PC-9 (cell line): ENCODE results near the gene EXT2. TPM values are rescaled to one million over a fixed set of nuclear protein-coding genes. Genes with fewer than 3 reads are reported as not detected.

ENCODE experiments used
- BruUV-seq: library from RNA; stranded (reverse); fragments of 400-500 nt; replicated peaks from 2 replicates; lab custom pipeline; 2021; lab: Mats Ljungman, UMichigan
- CTCF ChIA-PET: fragments of 300-600 bp; sonication (Branson Sonifier 250); formaldehyde crosslinking; loops from one replicate; lab custom pipeline; 2022; ENCODE audit warnings: antibody characterized with exemption; lab: Charles Lee
- POLR2A ChIA-PET: fragments of 300-600 bp; sonication (Branson Sonifier 250); formaldehyde crosslinking; loops from one replicate; lab custom pipeline; 2022; ENCODE audit warnings: antibody characterized with exemption; ENCODE audit not compliant: unreplicated experiment; lab: Charles Lee
- DNase-seq, 2 experiments: peaks; one replicate each; pipeline versions ENCODE4 v3.0.0 to v3.0.0-alpha.2; 2015 to 2022; ENCODE audit warnings: mixed read lengths in 1 of 2
- H2AFZ ChIP-seq: fragments of 200-600 bp; sonication (generic); 2 replicates; pipeline ENCODE4 v1.8.1; 2017; ENCODE audit warnings: antibody characterized with exemption
- H3F3A ChIP-seq: fragments of 200-600 bp; sonication (generic); 2 replicates; pipeline ENCODE4 v1.8.1; 2017; ENCODE audit warnings: antibody characterized with exemption, mild to moderate bottlenecking, low read depth; ENCODE audit not compliant: insufficient read depth
- H3K27ac ChIP-seq: fragments of 200-600 bp; sonication (generic); 2 replicates; pipeline ENCODE4 v1.6.1; 2016; ENCODE audit warnings: mixed run types
- H3K27me3 ChIP-seq: fragments of 200-600 bp; sonication (generic); 2 replicates; pipeline ENCODE4 v1.6.1; 2016; ENCODE audit warnings: low read depth, mixed run types; ENCODE audit not compliant: insufficient read depth
- H3K36me3 ChIP-seq: fragments of 200-600 bp; sonication (generic); 2 replicates; pipeline ENCODE4 v1.6.1; 2016; ENCODE audit warnings: low read depth, mixed run types
- H3K4me1 ChIP-seq: fragments of 200-600 bp; sonication (generic); replicated peaks from 2 replicates; pipeline ENCODE4 v1.6.1; 2016; ENCODE audit warnings: mixed run types; ENCODE audit not compliant: insufficient read depth
- H3K4me2 ChIP-seq: fragments of 200-600 bp; sonication (generic); 2 replicates; pipeline ENCODE4 v1.6.1; 2017; ENCODE audit warnings: mixed run types
- H3K4me3 ChIP-seq: fragments of 200-600 bp; sonication (generic); 2 replicates; pipeline ENCODE4 v1.6.1; 2016; ENCODE audit warnings: mixed run types
- H3K79me2 ChIP-seq: fragments of 200-600 bp; sonication (generic); 2 replicates; pipeline ENCODE4 v1.6.1; 2017; ENCODE audit warnings: low read depth, mixed run types
- H3K9me2 ChIP-seq: fragments of 200-600 bp; sonication (generic); 2 replicates; pipeline ENCODE4 v1.8.1; 2017; ENCODE audit warnings: mild to moderate bottlenecking; ENCODE audit not compliant: insufficient read depth
- H3K9me3 ChIP-seq: fragments of 200-600 bp; sonication (generic); 2 replicates; pipeline ENCODE4 v1.8.1; 2016; ENCODE audit warnings: low read depth; ENCODE audit not compliant: insufficient read depth
- H4K20me1 ChIP-seq: fragments of 200-600 bp; sonication (generic); 2 replicates; pipeline ENCODE4 v1.8.1; 2017; ENCODE audit not compliant: insufficient read depth
- EZH2 ChIP-seq: fragments of 200-600 bp; sonication (generic); IDR thresholded peaks from 2 replicates; pipeline ENCODE4 v1.8.0; 2017; ENCODE audit warnings: antibody characterized with exemption, low read depth
- intact Hi-C: fragments of 100-400 bp; cut with micrococcal nuclease; formaldehyde crosslinking; loops from one replicate; pipeline ENCODE4 v1.10.0; 2022; ENCODE audit not compliant: unreplicated experiment
- total RNA-seq: library from RNA; stranded (reverse); gene quantifications from 2 replicates; pipeline ENCODE4 v1.2.3, GENCODE V29; 2021
- TF ChIP-seq, protein P1 (sequence below): fragments of 200-600 bp; sonication (generic); conservative IDR thresholded peaks from 2 replicates; pipeline ENCODE4 v1.6.1; 2017; ENCODE audit warnings: mixed run types, antibody characterized with exemption, mild to moderate bottlenecking, moderate library complexity

Gene EXT2
- total RNA-seq, 1 experiment from 2014 or later: 72.4 TPM

DNA sequence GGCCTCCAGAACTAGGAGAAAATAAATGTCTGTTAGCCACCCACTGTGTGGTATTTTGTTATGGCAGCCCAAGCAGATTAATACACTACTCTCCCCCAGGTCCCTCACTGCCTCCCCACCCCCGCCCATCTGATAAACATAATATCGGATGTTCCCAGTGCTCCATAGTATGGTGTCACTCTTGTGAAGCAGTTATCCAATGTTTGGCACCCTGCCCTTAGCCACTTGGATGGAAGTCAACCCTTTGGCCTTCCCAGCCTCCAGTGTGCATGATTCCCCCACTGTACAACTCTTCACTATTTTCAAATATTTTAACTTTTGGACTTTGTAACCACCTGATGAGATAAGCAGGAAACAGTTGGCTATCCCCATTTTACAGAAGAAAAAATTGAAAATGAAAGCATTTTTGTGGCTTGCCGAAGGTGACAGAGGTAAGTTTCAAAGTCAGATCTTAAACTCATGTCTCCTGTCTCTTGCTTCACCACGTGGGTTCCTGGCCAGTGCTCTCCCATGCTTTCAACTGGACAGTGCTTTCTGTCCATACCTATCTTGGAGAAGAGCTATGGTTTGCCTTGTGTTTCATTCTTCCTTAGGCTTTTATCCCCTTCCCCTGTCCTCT, 161.3 kb downstream of the EXT2 start:
- Histone ChIP-seq H3K4me1 (no peaks in the 10 kb centered on the region), H3K27ac (no peak overlapping the region), H3K9me3 (peaks cover 16% of the 10 kb centered on the region), H2AFZ (no peak overlapping the region), H3K36me3 (no peaks in the 10 kb centered on the region), H3F3A (no peaks in the 10 kb centered on the region), H4K20me1 (no peaks in the 10 kb centered on the region), H3K4me2 (no peak overlapping the region), H3K27me3 (no peaks in the 10 kb centered on the region), H3K79me2 (no peaks in the 10 kb centered on the region), H3K4me3 (no peak overlapping the region), H3K9me2 (no peaks in the 10 kb centered on the region)
- intact Hi-C loops: no loop called here
- no TSS peak for BruUV-seq
- TF ChIP-seq EZH2: no peak
- TF ChIP-seq, protein P1, sequence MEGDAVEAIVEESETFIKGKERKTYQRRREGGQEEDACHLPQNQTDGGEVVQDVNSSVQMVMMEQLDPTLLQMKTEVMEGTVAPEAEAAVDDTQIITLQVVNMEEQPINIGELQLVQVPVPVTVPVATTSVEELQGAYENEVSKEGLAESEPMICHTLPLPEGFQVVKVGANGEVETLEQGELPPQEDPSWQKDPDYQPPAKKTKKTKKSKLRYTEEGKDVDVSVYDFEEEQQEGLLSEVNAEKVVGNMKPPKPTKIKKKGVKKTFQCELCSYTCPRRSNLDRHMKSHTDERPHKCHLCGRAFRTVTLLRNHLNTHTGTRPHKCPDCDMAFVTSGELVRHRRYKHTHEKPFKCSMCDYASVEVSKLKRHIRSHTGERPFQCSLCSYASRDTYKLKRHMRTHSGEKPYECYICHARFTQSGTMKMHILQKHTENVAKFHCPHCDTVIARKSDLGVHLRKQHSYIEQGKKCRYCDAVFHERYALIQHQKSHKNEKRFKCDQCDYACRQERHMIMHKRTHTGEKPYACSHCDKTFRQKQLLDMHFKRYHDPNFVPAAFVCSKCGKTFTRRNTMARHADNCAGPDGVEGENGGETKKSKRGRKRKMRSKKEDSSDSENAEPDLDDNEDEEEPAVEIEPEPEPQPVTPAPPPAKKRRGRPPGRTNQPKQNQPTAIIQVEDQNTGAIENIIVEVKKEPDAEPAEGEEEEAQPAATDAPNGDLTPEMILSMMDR: no peak
- DNase-seq: no peak
- POLR2A ChIA-PET: no interaction called here
- CTCF ChIA-PET: no interaction called here

GRCh38 chr11:44257338-44258189, 162.1 kb downstream of the EXT2 start:
- no peaks in the 10 kb centered on the region for H3K9me2 ChIP-seq
- no peak for DNase-seq
- no peaks in the 10 kb centered on the region for H3K79me2 ChIP-seq
- H3K4me2 ChIP-seq: no peak overlapping the region
- H2AFZ ChIP-seq: no peak overlapping the region
- no peak overlapping the region for H3K4me3 ChIP-seq
- H3F3A ChIP-seq: no peaks in the 10 kb centered on the region
- H3K27ac ChIP-seq: no peak overlapping the region
- POLR2A ChIA-PET: no interaction called here
- BruUV-seq: no TSS peak
- no peaks in the 10 kb centered on the region for H3K36me3 ChIP-seq
- TF ChIP-seq, protein P1: no peak
- no peak for TF ChIP-seq EZH2
- CTCF ChIA-PET: no interaction called here
- peaks cover 10% of the 10 kb centered on the region for H3K9me3 ChIP-seq
- H3K4me1 ChIP-seq: no peaks in the 10 kb centered on the region
- intact Hi-C loops: no loop called here
- H3K27me3 ChIP-seq: no peaks in the 10 kb centered on the region
- H4K20me1 ChIP-seq: no peaks in the 10 kb centered on the region

DNA sequence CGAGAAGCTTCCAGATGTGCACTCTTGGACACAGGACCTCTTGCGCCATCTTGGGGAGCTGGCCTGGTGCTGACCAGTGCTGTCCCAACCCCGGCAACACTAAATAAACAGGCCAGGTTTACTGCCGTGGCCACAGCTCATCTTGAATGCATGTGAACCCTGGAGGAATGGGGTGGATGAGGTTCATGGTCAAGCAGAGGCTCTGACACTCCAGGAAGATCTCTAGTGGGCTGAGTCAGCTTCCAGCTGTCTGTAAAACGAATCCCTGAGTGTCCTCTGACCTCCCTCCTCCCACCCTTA, 162.7 kb downstream of the EXT2 start:
- Histone ChIP-seq H3K36me3 (no peaks in the 10 kb centered on the region), H3K9me3 (peaks cover 4% of the 10 kb centered on the region), H3K4me2 (no peak overlapping the region), H2AFZ (no peak overlapping the region), H3K27ac (no peak overlapping the region), H3K4me1 (no peaks in the 10 kb centered on the region), H4K20me1 (no peaks in the 10 kb centered on the region), H3K79me2 (no peaks in the 10 kb centered on the region), H3K27me3 (no peaks in the 10 kb centered on the region), H3K4me3 (no peak overlapping the region), H3F3A (no peaks in the 10 kb centered on the region), H3K9me2 (no peaks in the 10 kb centered on the region)
- no peak for TF ChIP-seq EZH2
- TF ChIP-seq, protein P1: no peak
- no TSS peak for BruUV-seq
- CTCF ChIA-PET: no interaction called here
- POLR2A ChIA-PET: no interaction called here
- intact Hi-C loops: no loop called here
- DNase-seq: no peak
